Neural cell (in vitro differentiated cells): ENCODE measurements around the gene PEX12. TPM values are rescaled to one million over a fixed set of nuclear protein-coding genes. Genes with fewer than 3 reads are reported as not detected.

Source experiments
- H2AFZ ChIP-seq: fragments of 200-600, 300-800 bp; sonication (generic), shearing (Covaris generic); 2 replicates; pipeline ENCODE4 v1.6.0; 2014; ENCODE audit warnings: low read depth, mild to moderate bottlenecking, antibody characterized with exemption, low read length, moderate library complexity
- H3F3A ChIP-seq: fragments of 200-600 bp; shearing (Covaris generic); 2 replicates; pipeline ENCODE4 v1.6.1; 2016; ENCODE audit warnings: mild to moderate bottlenecking, moderate library complexity, mixed read lengths, antibody characterized with exemption, low read length; ENCODE audit not compliant: insufficient read depth, poor library complexity, severe bottlenecking
- H3K27ac ChIP-seq: fragments of 200-600, 300-800 bp; sonication (generic), shearing (Covaris generic); 2 replicates; pipeline ENCODE4 v1.5.1; 2014; ENCODE audit warnings: mild to moderate bottlenecking, low read length, moderate library complexity
- H3K27me3 ChIP-seq: fragments of 300-800, 200-600 bp; sonication (generic), shearing (Covaris generic); 2 replicates; pipeline ENCODE4 v1.6.0; 2014; ENCODE audit warnings: mild to moderate bottlenecking, low read depth, low read length, moderate library complexity; ENCODE audit not compliant: insufficient read depth
- H3K36me3 ChIP-seq: fragments of 300-800, 200-600 bp; sonication (generic), shearing (Covaris generic); 2 replicates; pipeline ENCODE4 v1.5.1; 2014; ENCODE audit warnings: mild to moderate bottlenecking, antibody characterized with exemption, low read length, moderate library complexity; ENCODE audit not compliant: insufficient read depth
- H3K4me2 ChIP-seq: fragments of 300-800, 200-600 bp; sonication (generic), shearing (Covaris generic); 2 replicates; pipeline ENCODE4 v1.6.0; 2014; ENCODE audit warnings: mild to moderate bottlenecking, low read length
- H3K4me3 ChIP-seq: fragments of 300-800, 200-600 bp; sonication (generic), shearing (Covaris generic); 2 replicates; pipeline ENCODE4 v1.5.1; 2014; ENCODE audit warnings: mild to moderate bottlenecking, low read length, moderate library complexity
- H3K79me2 ChIP-seq: fragments of 200-600 bp; shearing (Covaris generic); replicated peaks from 2 replicates; pipeline ENCODE4 v1.6.0; 2014; ENCODE audit warnings: mild to moderate bottlenecking, low read length, moderate library complexity; ENCODE audit not compliant: insufficient read depth
- H3K9ac ChIP-seq: fragments of 300-800, 200-600 bp; sonication (generic), shearing (Covaris generic); 2 replicates; pipeline ENCODE4 v1.6.1; 2016; ENCODE audit warnings: mild to moderate bottlenecking, low read length, mixed read lengths
- H3K9me2 ChIP-seq: fragments of 200-600 bp; shearing (Covaris generic); 2 replicates; pipeline ENCODE4 v1.6.1; 2016; ENCODE audit warnings: mild to moderate bottlenecking, low read length, mixed read lengths; ENCODE audit not compliant: insufficient read depth
- H3K9me3 ChIP-seq: fragments of 200-600, 300-800 bp; sonication (generic), shearing (Covaris generic); 2 replicates; pipeline ENCODE4 v1.6.1; 2016; ENCODE audit warnings: mild to moderate bottlenecking, mixed run types, low read length, moderate library complexity, mixed read lengths
- H4K20me1 ChIP-seq: fragments of 200-600 bp; shearing (Covaris generic); 2 replicates; pipeline ENCODE4 v1.6.1; 2016; ENCODE audit warnings: mild to moderate bottlenecking, mixed run types; ENCODE audit not compliant: insufficient read depth
- CTCF ChIP-seq: fragments of 450-650 bp; IDR thresholded peaks from 2 replicates; pipeline ENCODE4 v1.5.1; 2014; ENCODE audit warnings: antibody characterized with exemption, mild to moderate bottlenecking, moderate library complexity; ENCODE audit not compliant: poor library complexity, severe bottlenecking
- EP300 ChIP-seq: fragments of 450-650 bp; conservative IDR thresholded peaks from 2 replicates; pipeline ENCODE4 v1.6.1; 2014; ENCODE audit warnings: antibody characterized with exemption, mild to moderate bottlenecking, moderate library complexity; ENCODE audit not compliant: poor library complexity, severe bottlenecking
- EZH2 ChIP-seq: fragments of 200-600, 300-800 bp; shearing (Covaris generic), sonication (generic); IDR thresholded peaks from 2 replicates; pipeline ENCODE4 v1.6.1; 2014; ENCODE audit warnings: antibody characterized with exemption, low read length, borderline replicate concordance, mild to moderate bottlenecking; ENCODE audit not compliant: insufficient read depth, poor library complexity, severe bottlenecking
- MXI1 ChIP-seq: fragments of 450-650 bp; conservative IDR thresholded peaks from 2 replicates; pipeline ENCODE4 v1.6.1; 2014; ENCODE audit warnings: antibody characterized with exemption, mild to moderate bottlenecking; ENCODE audit not compliant: poor library complexity, severe bottlenecking
- POLR2AphosphoS5 ChIP-seq: IDR thresholded peaks from 2 replicates; pipeline ENCODE4 v1.6.1; 2012
- RAD21 ChIP-seq: fragments of 450-650 bp; conservative IDR thresholded peaks from 2 replicates; pipeline ENCODE4 v1.6.1; 2014; ENCODE audit warnings: antibody characterized with exemption, mild to moderate bottlenecking, moderate library complexity
- REST ChIP-seq: IDR thresholded peaks from 2 replicates; pipeline ENCODE4 v1.6.1; 2012; ENCODE audit warnings: borderline replicate concordance
- SMC3 ChIP-seq: fragments of 450-650 bp; conservative IDR thresholded peaks from 2 replicates; pipeline ENCODE4 v1.6.1; 2014; ENCODE audit warnings: antibody characterized with exemption, mild to moderate bottlenecking, moderate library complexity; ENCODE audit not compliant: poor library complexity
- TAF1 ChIP-seq: IDR thresholded peaks from 2 replicates; pipeline ENCODE4 v1.6.1; 2012; ENCODE audit warnings: low read depth
- polyA plus RNA-seq: library from polyadenylated mRNA; depleted of rRNA; stranded (reverse); fragments of >200 nt; gene quantifications from 2 replicates; pipeline ENCODE4 v1.2.3, GENCODE V29; 2014

PEX12 gene
- polyA plus RNA-seq, 1 donor from 2014 or later = 3.8 TPM

- Histone ChIP-seq H3K27me3 (peaks cover 5% of the 10 kb centered on the region), H3K36me3 (no peaks in the 10 kb centered on the region), H3K4me2 (no peak overlapping the region), H3K79me2 (no peaks in the 10 kb centered on the region), H3K9me2 (no peaks in the 10 kb centered on the region), H3F3A (no peaks in the 10 kb centered on the region), H2AFZ (no peak overlapping the region), H4K20me1 (no peaks in the 10 kb centered on the region), H3K9me3 (no peaks in the 10 kb centered on the region), H3K27ac (no peak overlapping the region), H3K9ac (no peak overlapping the region), H3K4me3 (no peak overlapping the region)
- TF ChIP-seq TAF1 (no peak), RAD21 (no peak), CTCF (no peak), EZH2 (no peak), MXI1 (no peak), REST (no peak), POLR2AphosphoS5 (no peak), SMC3 (no peak), EP300 (no peak)
Observed at GRCh38 chr17:35543856-35544255, 34.5 kb downstream of the PEX12 start.

GRCh38 chr17:35542990-35543389 lies 35.4 kb downstream of the PEX12 start:
- no peak overlapping the region for H3K4me2 ChIP-seq
- H3K27me3 ChIP-seq = peaks cover 5% of the 10 kb centered on the region
- no peak overlapping the region for H3K4me3 ChIP-seq
- no peak overlapping the region for H3K9ac ChIP-seq
- H3K9me3 ChIP-seq = no peaks in the 10 kb centered on the region
- no peak overlapping the region for H2AFZ ChIP-seq
- TF ChIP-seq TAF1 (no peak), EP300 (no peak), SMC3 (no peak), MXI1 (no peak), RAD21 (no peak), REST (no peak), CTCF (no peak), EZH2 (no peak), POLR2AphosphoS5 (no peak)
- H3K9me2 ChIP-seq = no peaks in the 10 kb centered on the region
- H3K27ac ChIP-seq = no peak overlapping the region
- H4K20me1 ChIP-seq = no peaks in the 10 kb centered on the region
- H3K79me2 ChIP-seq = no peaks in the 10 kb centered on the region
- no peaks in the 10 kb centered on the region for H3F3A ChIP-seq
- H3K36me3 ChIP-seq = no peaks in the 10 kb centered on the region
